Suppressor macrophage treated with lipopolysaccharide for 1 hour (primary cell): ENCODE data around the gene SEPTIN12.

Experiments
- DNase-seq, 3 donors: peaks; one replicate each; pipeline ENCODE4 v3.0.0-alpha.2; 2020 to 2022

SEPTIN12 gene

GRCh38 chr16:4787627-4788482 is at the start of gene SEPTIN12:
Gene SEPTIN12, minus strand, starts transcription at chr16:4788345. Its CDS starts 700 bp downstream, at chr16:4787645.
- DNase-seq, result no peak

- DNase-seq, result no peak
These were observed 48.6 kb upstream of the SEPTIN12 start for GRCh38 chr16:4836727-4837126.

GRCh38 chr16:4833584-4833983 is 45.4 kb upstream of the SEPTIN12 start:
- DNase-seq, result no peak

GRCh38 chr16:4832698-4833343 is 44.7 kb upstream of the SEPTIN12 start:
- DNase-seq, result no peak

- no peak for DNase-seq
These were observed 43.5 kb upstream of the SEPTIN12 start for GRCh38 chr16:4831616-4832015.

- DNase-seq, result no peak
These were observed 42.3 kb upstream of the SEPTIN12 start for GRCh38 chr16:4830408-4830807.

GRCh38 chr16:4828567-4829321 is 40.6 kb upstream of the SEPTIN12 start:
- no peak for DNase-seq

GRCh38 chr16:4826980-4827379 is 38.8 kb upstream of the SEPTIN12 start:
- DNase-seq, result no peak

GRCh38 chr16:4826526-4826925 is 38.4 kb upstream of the SEPTIN12 start:
- DNase-seq, result no peak

- DNase-seq, result no peak
These were observed 37.1 kb upstream of the SEPTIN12 start for GRCh38 chr16:4825196-4825595.

- no peak for DNase-seq
These were observed 32.5 kb upstream of the SEPTIN12 start for GRCh38 chr16:4820652-4821051.

- DNase-seq, result no peak
These were observed 26.5 kb upstream of the SEPTIN12 start for GRCh38 chr16:4814542-4815173.

GRCh38 chr16:4814046-4814445 is 25.9 kb upstream of the SEPTIN12 start:
- no peak for DNase-seq

- no peak for DNase-seq
These were observed 25.3 kb upstream of the SEPTIN12 start for GRCh38 chr16:4813251-4814003.

- no peak for DNase-seq
These were observed 23.6 kb upstream of the SEPTIN12 start for GRCh38 chr16:4811773-4812172.

- no peak for DNase-seq
These were observed 23.1 kb upstream of the SEPTIN12 start for GRCh38 chr16:4811242-4811641.

- DNase-seq, result no peak
These were observed 18.1 kb upstream of the SEPTIN12 start for GRCh38 chr16:4806280-4806679.

- DNase-seq, result no peak
These were observed 17.1 kb upstream of the SEPTIN12 start for GRCh38 chr16:4805231-4805630.

GRCh38 chr16:4803898-4804762 is 16.0 kb upstream of the SEPTIN12 start:
- no peak for DNase-seq

- peak; percentile 38 to 58 (median 53) for DNase-seq
These were observed 15.3 kb upstream of the SEPTIN12 start for GRCh38 chr16:4803401-4803844.

GRCh38 chr16:4802659-4803287 is 14.6 kb upstream of the SEPTIN12 start:
- peak; percentile 93 to 97 (median 94) for DNase-seq
